HCT116 (cell line): Measurements from ENCODE around the gene ZNF396. TPM values are rescaled to one million over a fixed set of nuclear protein-coding genes. Genes with fewer than 3 reads are reported as not detected.

Experiments used
- ATAC-seq: fragments of 200-7000 bp; cut with Tn5 transposase; 2 replicates; pipeline ENCODE4 v1.9.1; 2020; ENCODE audit warnings: mild to moderate bottlenecking, moderate library complexity
- BruUV-seq: library from RNA; stranded (reverse); fragments of 400-500 nt; replicated peaks from 2 replicates; lab custom pipeline; 2021; lab: Mats Ljungman, UMichigan
- CTCF ChIA-PET: fragments of 300-600 bp; sonication (Branson Sonifier 250); formaldehyde crosslinking; loops from one replicate; lab custom pipeline; 2021; ENCODE audit warnings: antibody characterized with exemption; lab: Charles Lee
- POLR2A ChIA-PET: fragments of 300-600, 350-600 bp; sonication (Branson Sonifier 250); formaldehyde crosslinking; loops from one replicate; lab custom pipeline; 2021; ENCODE audit warnings: antibody characterized with exemption; lab: Charles Lee
- RAD21 ChIA-PET, 2 experiments: fragments of 300-600 bp; sonication (Branson Sonifier 250); formaldehyde crosslinking; loops; one replicate each; lab custom pipeline; 2023; ENCODE audit warnings: low total read pairs in 2 of 2; ENCODE audit not compliant: uncharacterized antibody in 2 of 2, unreplicated experiment in 2 of 2, low non-redundant PET in 1 of 2; lab: Charles Lee
- DNase-seq: peaks from one replicate; pipeline ENCODE4 v3.0.0-alpha.2; 2010; ENCODE audit warnings: low read depth, low spot score
- H2AFZ ChIP-seq: fragments of 200-600 bp; shearing (Covaris generic), sonication (generic); 2 replicates; pipeline ENCODE4 v1.6.1; 2017; ENCODE audit warnings: low read depth, mixed run types, mixed read lengths, antibody characterized with exemption, low read length; ENCODE audit not compliant: poor library complexity, severe bottlenecking
- H3K27ac ChIP-seq: 2 replicates; pipeline ENCODE4 v1.5.1; 2012; ENCODE audit warnings: low read depth, low read length
- H3K27me3 ChIP-seq: fragments of 200-600 bp; sonication (generic); 2 replicates; pipeline ENCODE4 v1.6.1; 2016; ENCODE audit warnings: mixed run types, low read length, mixed read lengths; ENCODE audit not compliant: insufficient read depth
- H3K36me3 ChIP-seq, 2 experiments: fragments of 200-500 bp in 1 of 2; fragments of 200-600 bp in 1 of 2; sonication (Bioruptor generic) in 1 of 2; sonication (generic) in 1 of 2; 2 replicates each; pipeline versions ENCODE4 v1.5.1 to v1.6.1; 2014 to 2016; ENCODE audit warnings: low read length in 2 of 2, inconsistent platforms in 1 of 2, mixed read lengths in 1 of 2, mixed run types in 1 of 2; ENCODE audit not compliant: insufficient read depth in 2 of 2, control insufficient read depth in 1 of 2
- H3K4me1 ChIP-seq, 2 experiments: fragments of 200-600 bp in 1 of 2; sonication (generic) in 1 of 2; 2 replicates each; pipeline versions ENCODE4 v1.5.1 to v1.6.1; 2012 to 2017; ENCODE audit warnings: low read length in 2 of 2, inconsistent platforms in 1 of 2, mild to moderate bottlenecking in 1 of 2, mixed read lengths in 1 of 2, mixed run types in 1 of 2, moderate library complexity in 1 of 2; ENCODE audit not compliant: insufficient read depth in 2 of 2, control insufficient read depth in 1 of 2
- H3K4me2 ChIP-seq: fragments of 200-600 bp; sonication (generic); 2 replicates; pipeline ENCODE4 v1.6.1; 2017; ENCODE audit warnings: mixed run types, low read length, mixed read lengths
- H3K4me3 ChIP-seq, 2 experiments: fragments of 200-600 bp in 1 of 2; sonication (generic) in 1 of 2; replicated peaks in 1 of 2; 2 replicates each; pipeline ENCODE4 v1.5.1; 2011 to 2016; ENCODE audit warnings: low read length in 2 of 2, control low read depth in 1 of 2, low read depth in 1 of 2, mild to moderate bottlenecking in 1 of 2, mixed read lengths in 1 of 2, mixed run types in 1 of 2
- H3K79me2 ChIP-seq: fragments of 200-600 bp; sonication (generic); 2 replicates; pipeline ENCODE4 v1.6.1; 2017; ENCODE audit warnings: mild to moderate bottlenecking, mixed run types, low read length, moderate library complexity, mixed read lengths; ENCODE audit not compliant: insufficient read depth
- H3K9ac ChIP-seq: fragments of 200-600 bp; sonication (generic); 2 replicates; pipeline ENCODE4 v1.6.1; 2016; ENCODE audit warnings: low read length, mixed read lengths
- H3K9me2 ChIP-seq: fragments of 200-600 bp; sonication (generic), shearing (Covaris generic); 2 replicates; pipeline ENCODE4 v1.6.1; 2017; ENCODE audit warnings: mixed run types, mild to moderate bottlenecking, moderate library complexity; ENCODE audit not compliant: insufficient read depth
- H3K9me3 ChIP-seq, 2 experiments: fragments of 200-500 bp in 1 of 2; fragments of 200-600 bp in 1 of 2; sonication (Bioruptor generic) in 1 of 2; sonication (generic) in 1 of 2; 2 replicates each; pipeline ENCODE4 v1.6.1; 2014 to 2017; ENCODE audit warnings: low read length in 2 of 2, mixed read lengths in 2 of 2, inconsistent platforms in 1 of 2, low read depth in 1 of 2, mild to moderate bottlenecking in 1 of 2, mixed run types in 1 of 2, moderate library complexity in 1 of 2; ENCODE audit not compliant: control insufficient read depth in 1 of 2, insufficient read depth in 1 of 2
- H4K20me1 ChIP-seq: fragments of 200-600 bp; sonication (generic), shearing (Covaris generic); 2 replicates; pipeline ENCODE4 v1.6.1; 2017; ENCODE audit warnings: mixed run types, mild to moderate bottlenecking, moderate library complexity; ENCODE audit not compliant: insufficient read depth
- CBX3 ChIP-seq: IDR thresholded peaks from 2 replicates; pipeline ENCODE4 v1.6.1; 2012; ENCODE audit warnings: low read depth
- EGR1 ChIP-seq: IDR thresholded peaks from 2 replicates; pipeline ENCODE4 v1.6.1; 2012; ENCODE audit warnings: low read depth
- ELF1 ChIP-seq: IDR thresholded peaks from 2 replicates; pipeline ENCODE4 v1.6.1; 2012; ENCODE audit warnings: low read depth, borderline replicate concordance
- FOSL1 ChIP-seq: IDR thresholded peaks from 2 replicates; pipeline ENCODE4 v1.6.1; 2012; ENCODE audit warnings: low read depth
- JUND ChIP-seq: IDR thresholded peaks from 2 replicates; pipeline ENCODE4 v1.6.1; 2012
- POLR2A ChIP-seq: IDR thresholded peaks from 2 replicates; pipeline ENCODE4 v1.7.0; 2011; ENCODE audit warnings: borderline replicate concordance; ENCODE audit not compliant: insufficient read depth, insufficient read length; ENCODE audit errors: extremely low read depth
- RAD21 ChIP-seq: IDR thresholded peaks from 2 replicates; pipeline ENCODE4 v1.6.1; 2012; ENCODE audit warnings: low read depth, mild to moderate bottlenecking
- REST ChIP-seq: IDR thresholded peaks from 2 replicates; pipeline ENCODE4 v1.6.1; 2012; ENCODE audit warnings: low read depth
- SP1 ChIP-seq: IDR thresholded peaks from 2 replicates; pipeline ENCODE4 v1.6.1; 2012; ENCODE audit warnings: low read depth
- SRF ChIP-seq: IDR thresholded peaks from 2 replicates; pipeline ENCODE4 v1.6.1; 2012; ENCODE audit warnings: low read depth
- TCF7L2 ChIP-seq: IDR thresholded peaks from 2 replicates; pipeline ENCODE4 v1.7.0; 2011; ENCODE audit warnings: borderline replicate concordance, inconsistent platforms; ENCODE audit not compliant: insufficient read depth, insufficient read length; ENCODE audit errors: extremely low read depth
- ZNF274 ChIP-seq: fragments of 200-500 bp; sonication (Bioruptor generic); IDR thresholded peaks from 2 replicates; pipeline ENCODE4 v1.6.1; 2014; ENCODE audit warnings: mild to moderate bottlenecking, low read depth, low read length, inconsistent platforms
- intact Hi-C: fragments of 100-400 bp; cut with micrococcal nuclease; formaldehyde crosslinking; loops from 2 replicates; pipeline ENCODE4 v1.10.0; 2022
- total RNA-seq: library from RNA; stranded (reverse); gene quantifications from one replicate; pipeline ENCODE4 v1.2.1, GENCODE V29; 2021; ENCODE audit not compliant: unreplicated experiment
- TF ChIP-seq, protein P1 (sequence below): IDR thresholded peaks from 2 replicates; pipeline ENCODE4 v1.6.1; 2011; ENCODE audit warnings: mild to moderate bottlenecking, low read length, moderate library complexity; ENCODE audit not compliant: insufficient replicate concordance; ENCODE audit errors: extremely low read depth
- TF ChIP-seq, protein P2 (sequence below): IDR thresholded peaks from 2 replicates; pipeline ENCODE4 v1.6.1; 2012
- TF ChIP-seq, protein P3 (sequence below), 3 experiments: fragments of 200-600 bp in 1 of 3; sonication (generic) in 1 of 3; IDR thresholded peaks in 2 of 3; conservative IDR thresholded peaks in 1 of 3; 2 replicates each; pipeline ENCODE4 v1.5.1; 2012 to 2017; ENCODE audit warnings: low read depth in 2 of 3, low read length in 2 of 3, antibody characterized with exemption in 1 of 3, borderline replicate concordance in 1 of 3, control low read depth in 1 of 3, mild to moderate bottlenecking in 1 of 3, mixed read lengths in 1 of 3, mixed run types in 1 of 3, moderate library complexity in 1 of 3; ENCODE audit not compliant: insufficient read depth in 1 of 3

The ZNF396 gene
- total RNA-seq, 1 experiment from 2014 or later = 1.3 TPM

- BruUV-seq = no TSS peak
- H3K4me1 ChIP-seq = peaks cover 0 to 10% of the 10 kb centered on the region in 2 experiments; a peak in 1 of 4 replicates
- DNase-seq (no peak), ATAC-seq (no peak)
- no peaks in the 10 kb centered on the region for H3K36me3 ChIP-seq
- intact Hi-C loops = no loop called here
- H3K4me3 ChIP-seq = no peak overlapping the region
- ChIA-PET RAD21 (no interaction called here), CTCF (interaction anchor here (1.0 kb wide), 1 partner anchor 22 kb away, joined by 3 read pairs; no protein-coding TSS in a partner anchor), POLR2A (no interaction called here)
- H3K27me3 ChIP-seq = no peaks in the 10 kb centered on the region
- H3K9me3 ChIP-seq = no peaks in the 10 kb centered on the region
- H4K20me1 ChIP-seq = no peaks in the 10 kb centered on the region
- no peak overlapping the region for H2AFZ ChIP-seq
- TF ChIP-seq, protein P1, sequence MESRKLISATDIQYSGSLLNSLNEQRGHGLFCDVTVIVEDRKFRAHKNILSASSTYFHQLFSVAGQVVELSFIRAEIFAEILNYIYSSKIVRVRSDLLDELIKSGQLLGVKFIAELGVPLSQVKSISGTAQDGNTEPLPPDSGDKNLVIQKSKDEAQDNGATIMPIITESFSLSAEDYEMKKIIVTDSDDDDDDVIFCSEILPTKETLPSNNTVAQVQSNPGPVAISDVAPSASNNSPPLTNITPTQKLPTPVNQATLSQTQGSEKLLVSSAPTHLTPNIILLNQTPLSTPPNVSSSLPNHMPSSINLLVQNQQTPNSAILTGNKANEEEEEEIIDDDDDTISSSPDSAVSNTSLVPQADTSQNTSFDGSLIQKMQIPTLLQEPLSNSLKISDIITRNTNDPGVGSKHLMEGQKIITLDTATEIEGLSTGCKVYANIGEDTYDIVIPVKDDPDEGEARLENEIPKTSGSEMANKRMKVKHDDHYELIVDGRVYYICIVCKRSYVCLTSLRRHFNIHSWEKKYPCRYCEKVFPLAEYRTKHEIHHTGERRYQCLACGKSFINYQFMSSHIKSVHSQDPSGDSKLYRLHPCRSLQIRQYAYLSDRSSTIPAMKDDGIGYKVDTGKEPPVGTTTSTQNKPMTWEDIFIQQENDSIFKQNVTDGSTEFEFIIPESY = no peak
- TF ChIP-seq SRF (no peak), EGR1 (no peak), SP1 (no peak), ELF1 (no peak), CBX3 (no peak), JUND (no peak), ZNF274 (no peak), REST (no peak), FOSL1 (no peak), POLR2A (no peak), RAD21 (no peak), TCF7L2 (no peak)
- TF ChIP-seq, protein P2, sequence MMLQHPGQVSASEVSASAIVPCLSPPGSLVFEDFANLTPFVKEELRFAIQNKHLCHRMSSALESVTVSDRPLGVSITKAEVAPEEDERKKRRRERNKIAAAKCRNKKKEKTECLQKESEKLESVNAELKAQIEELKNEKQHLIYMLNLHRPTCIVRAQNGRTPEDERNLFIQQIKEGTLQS = no peak
- TF ChIP-seq, protein P3, sequence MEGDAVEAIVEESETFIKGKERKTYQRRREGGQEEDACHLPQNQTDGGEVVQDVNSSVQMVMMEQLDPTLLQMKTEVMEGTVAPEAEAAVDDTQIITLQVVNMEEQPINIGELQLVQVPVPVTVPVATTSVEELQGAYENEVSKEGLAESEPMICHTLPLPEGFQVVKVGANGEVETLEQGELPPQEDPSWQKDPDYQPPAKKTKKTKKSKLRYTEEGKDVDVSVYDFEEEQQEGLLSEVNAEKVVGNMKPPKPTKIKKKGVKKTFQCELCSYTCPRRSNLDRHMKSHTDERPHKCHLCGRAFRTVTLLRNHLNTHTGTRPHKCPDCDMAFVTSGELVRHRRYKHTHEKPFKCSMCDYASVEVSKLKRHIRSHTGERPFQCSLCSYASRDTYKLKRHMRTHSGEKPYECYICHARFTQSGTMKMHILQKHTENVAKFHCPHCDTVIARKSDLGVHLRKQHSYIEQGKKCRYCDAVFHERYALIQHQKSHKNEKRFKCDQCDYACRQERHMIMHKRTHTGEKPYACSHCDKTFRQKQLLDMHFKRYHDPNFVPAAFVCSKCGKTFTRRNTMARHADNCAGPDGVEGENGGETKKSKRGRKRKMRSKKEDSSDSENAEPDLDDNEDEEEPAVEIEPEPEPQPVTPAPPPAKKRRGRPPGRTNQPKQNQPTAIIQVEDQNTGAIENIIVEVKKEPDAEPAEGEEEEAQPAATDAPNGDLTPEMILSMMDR (IDR thresholded peaks at IDR 0.05 in 2 of 3, conservative IDR thresholded peaks at IDR 0.05 in 1 of 3; ENCODE audit: borderline replicate concordance in 1 of 3, insufficient read depth in 1 of 3, low read depth in 2 of 3, low read length in 2 of 3) = no peak
- no peak overlapping the region for H3K9ac ChIP-seq
- H3K79me2 ChIP-seq = no peaks in the 10 kb centered on the region
- H3K9me2 ChIP-seq = no peaks in the 10 kb centered on the region
- no peak overlapping the region for H3K4me2 ChIP-seq
- no peak overlapping the region for H3K27ac ChIP-seq
These were observed 33.4 kb upstream of the ZNF396 start for GRCh38 chr18:35410561-35410960.
